ENCODE measurements around the gene GARIN1A. TPM values are rescaled to one million over a fixed set of nuclear protein-coding genes. Genes with fewer than 3 reads are reported as not detected.
"Not testable (repeated sequence)": the region's sequence is repeated elsewhere in the genome, so short reads cannot be mapped to it uniquely, and the experiment has no call there.

The GARIN1A gene
- total RNA-seq, 1 experiment from 2014 or later: 0.57 TPM

DNA sequence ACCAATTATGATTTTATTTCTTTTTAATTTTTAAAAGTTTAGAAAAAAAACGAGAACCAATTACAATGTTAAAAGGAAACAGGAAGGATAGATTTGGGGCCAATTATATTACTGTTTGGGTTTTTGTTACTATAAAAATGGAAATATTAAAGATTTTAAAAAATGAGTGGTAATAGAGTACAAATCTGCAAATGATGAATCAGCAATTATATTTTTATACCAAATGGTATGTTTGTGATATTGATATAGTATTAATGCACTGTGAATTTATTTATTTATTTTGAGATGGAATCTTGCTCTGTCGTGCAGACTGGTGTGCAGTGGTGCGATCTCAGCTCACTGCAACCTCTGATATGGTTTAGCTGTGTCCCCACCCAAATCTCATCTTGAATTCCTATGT lies 11.5 kb upstream of the GARIN1A start:
- H3K4me2 ChIP-seq: no peak overlapping the region
- no peaks in the 10 kb centered on the region for H3K79me2 ChIP-seq (ENCODE audit: low read depth)
- H3K4me3 ChIP-seq: no peak overlapping the region
- no peaks in the 10 kb centered on the region for H3K4me1 ChIP-seq (replicated peaks; ENCODE audit: insufficient read depth)
- 0 out of 2 replicates have a peak, but pooled peaks cover 4% of the 10 kb centered on the region for H3F3A ChIP-seq (ENCODE audit: insufficient read depth, low read depth)
- H3K36me3 ChIP-seq (ENCODE audit: low read depth): peaks cover 6% of the 10 kb centered on the region; the same call in 1 of the 2 replicates
- no peak overlapping the region for H2AFZ ChIP-seq
- intact Hi-C loops (cut with micrococcal nuclease; ENCODE audit: unreplicated experiment): loop anchor here (5.0 kb wide), 1 partner anchor 37 kb away; no protein-coding TSS in a partner anchor
- no peak for DNase-seq
- no peaks in the 10 kb centered on the region for H4K20me1 ChIP-seq (ENCODE audit: insufficient read depth)
- no peak for TF ChIP-seq EZH2 (IDR thresholded peaks at IDR 0.05; ENCODE audit: low read depth)
- TF ChIP-seq, protein P1, sequence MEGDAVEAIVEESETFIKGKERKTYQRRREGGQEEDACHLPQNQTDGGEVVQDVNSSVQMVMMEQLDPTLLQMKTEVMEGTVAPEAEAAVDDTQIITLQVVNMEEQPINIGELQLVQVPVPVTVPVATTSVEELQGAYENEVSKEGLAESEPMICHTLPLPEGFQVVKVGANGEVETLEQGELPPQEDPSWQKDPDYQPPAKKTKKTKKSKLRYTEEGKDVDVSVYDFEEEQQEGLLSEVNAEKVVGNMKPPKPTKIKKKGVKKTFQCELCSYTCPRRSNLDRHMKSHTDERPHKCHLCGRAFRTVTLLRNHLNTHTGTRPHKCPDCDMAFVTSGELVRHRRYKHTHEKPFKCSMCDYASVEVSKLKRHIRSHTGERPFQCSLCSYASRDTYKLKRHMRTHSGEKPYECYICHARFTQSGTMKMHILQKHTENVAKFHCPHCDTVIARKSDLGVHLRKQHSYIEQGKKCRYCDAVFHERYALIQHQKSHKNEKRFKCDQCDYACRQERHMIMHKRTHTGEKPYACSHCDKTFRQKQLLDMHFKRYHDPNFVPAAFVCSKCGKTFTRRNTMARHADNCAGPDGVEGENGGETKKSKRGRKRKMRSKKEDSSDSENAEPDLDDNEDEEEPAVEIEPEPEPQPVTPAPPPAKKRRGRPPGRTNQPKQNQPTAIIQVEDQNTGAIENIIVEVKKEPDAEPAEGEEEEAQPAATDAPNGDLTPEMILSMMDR (conservative IDR thresholded peaks at IDR 0.05): no peak
- no TSS peak for BruUV-seq (replicated peaks)
- H3K9me3 ChIP-seq (ENCODE audit: insufficient read depth, low read depth): peaks cover 11% of the 10 kb centered on the region; the same call in 1 of the 2 replicates
- no peaks in the 10 kb centered on the region for H3K9me2 ChIP-seq (ENCODE audit: insufficient read depth)
- ChIA-PET POLR2A (ENCODE audit: unreplicated experiment) (interaction anchor here (0.7 kb wide), 1 partner anchor 339 kb away, joined by 4 read pairs; no protein-coding TSS in a partner anchor), CTCF (no interaction called here)
- H3K27me3 ChIP-seq (ENCODE audit: insufficient read depth, low read depth): no peaks in the 10 kb centered on the region
- H3K27ac ChIP-seq: no peak overlapping the region

DNA sequence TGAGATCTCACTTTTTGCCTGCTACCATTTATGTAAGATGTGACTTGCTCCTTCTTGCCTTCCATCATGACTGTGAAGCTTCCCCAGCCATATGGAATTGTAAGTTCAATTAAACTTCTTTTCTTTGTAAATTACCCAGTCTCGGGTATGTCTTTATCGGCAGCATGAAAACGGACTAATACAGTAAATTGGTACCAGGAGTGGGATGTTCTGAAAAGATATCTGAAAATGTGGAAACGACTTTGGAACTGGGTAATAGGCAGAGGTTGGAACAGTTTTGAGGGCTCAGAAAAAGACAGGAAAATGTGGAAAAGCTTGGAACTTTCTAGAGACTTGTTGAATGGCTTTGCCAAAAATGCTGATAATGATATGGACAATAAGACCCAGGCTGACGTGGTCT lies 10.6 kb upstream of the GARIN1A start:
- H4K20me1 ChIP-seq (ENCODE audit: insufficient read depth): no peaks in the 10 kb centered on the region
- H2AFZ ChIP-seq: no peak overlapping the region
- intact Hi-C loops (cut with micrococcal nuclease; ENCODE audit: unreplicated experiment): loop anchor here (5.0 kb wide), 1 partner anchor 36 kb away; no protein-coding TSS in a partner anchor
- no peak overlapping the region for H3K4me2 ChIP-seq
- DNase-seq: no peak
- H3F3A ChIP-seq (ENCODE audit: insufficient read depth, low read depth): 0 out of 2 replicates have a peak, but pooled peaks cover 4% of the 10 kb centered on the region
- H3K9me2 ChIP-seq (ENCODE audit: insufficient read depth): no peaks in the 10 kb centered on the region
- H3K4me1 ChIP-seq (replicated peaks; ENCODE audit: insufficient read depth): no peaks in the 10 kb centered on the region
- no TSS peak for BruUV-seq (replicated peaks)
- ChIA-PET CTCF (no interaction called here), POLR2A (ENCODE audit: unreplicated experiment) (interaction anchor here (0.7 kb wide), 1 partner anchor 340 kb away, joined by 4 read pairs; no protein-coding TSS in a partner anchor)
- no peak overlapping the region for H3K4me3 ChIP-seq
- no peak for TF ChIP-seq EZH2 (IDR thresholded peaks at IDR 0.05; ENCODE audit: low read depth)
- TF ChIP-seq, protein P1 (conservative IDR thresholded peaks at IDR 0.05): no peak
- no peaks in the 10 kb centered on the region for H3K27me3 ChIP-seq (ENCODE audit: insufficient read depth, low read depth)
- H3K79me2 ChIP-seq (ENCODE audit: low read depth): no peaks in the 10 kb centered on the region
- peaks cover 11% of the 10 kb centered on the region; the same call in 1 of the 2 replicates for H3K9me3 ChIP-seq (ENCODE audit: insufficient read depth, low read depth)
- peaks cover 6% of the 10 kb centered on the region; the same call in 1 of the 2 replicates for H3K36me3 ChIP-seq (ENCODE audit: low read depth)
- H3K27ac ChIP-seq: no peak overlapping the region

DNA sequence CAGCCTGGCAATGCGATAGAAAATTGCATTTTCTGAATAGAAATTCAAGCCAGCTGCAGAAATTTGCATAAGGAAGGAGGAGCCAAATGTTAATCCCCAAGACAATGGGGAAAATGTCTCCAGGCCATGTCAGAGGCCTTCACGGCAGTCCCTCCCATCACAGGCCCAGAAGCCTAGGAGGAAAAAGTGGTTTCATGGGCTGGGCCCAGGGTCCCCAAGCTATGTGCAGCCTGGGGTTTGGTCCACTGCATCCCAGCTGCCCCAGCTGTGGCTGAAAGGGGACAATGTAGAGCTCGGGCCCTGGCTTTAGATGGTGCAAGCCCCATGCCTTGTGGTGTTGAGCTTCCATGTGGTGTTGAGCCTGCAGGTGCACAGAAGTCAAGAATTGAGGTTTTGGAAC lies 10.0 kb upstream of the GARIN1A start:
- ChIA-PET POLR2A (ENCODE audit: unreplicated experiment) (no interaction called here), CTCF (no interaction called here)
- intact Hi-C loops (cut with micrococcal nuclease; ENCODE audit: unreplicated experiment): loop anchor here (5.0 kb wide), 1 partner anchor 35 kb away; no protein-coding TSS in a partner anchor
- no peak overlapping the region for H3K27ac ChIP-seq
- H4K20me1 ChIP-seq (ENCODE audit: insufficient read depth): no peaks in the 10 kb centered on the region
- no peak overlapping the region for H2AFZ ChIP-seq
- TF ChIP-seq, protein P1 (conservative IDR thresholded peaks at IDR 0.05): no peak
- no peak for TF ChIP-seq EZH2 (IDR thresholded peaks at IDR 0.05; ENCODE audit: low read depth)
- H3K4me3 ChIP-seq: no peak overlapping the region
- H3K27me3 ChIP-seq (ENCODE audit: insufficient read depth, low read depth): no peaks in the 10 kb centered on the region
- H3K4me1 ChIP-seq (replicated peaks; ENCODE audit: insufficient read depth): no peaks in the 10 kb centered on the region
- peaks cover 11% of the 10 kb centered on the region; the same call in 1 of the 2 replicates for H3K9me3 ChIP-seq (ENCODE audit: insufficient read depth, low read depth)
- no peaks in the 10 kb centered on the region for H3K79me2 ChIP-seq (ENCODE audit: low read depth)
- H3K9me2 ChIP-seq (ENCODE audit: insufficient read depth): no peaks in the 10 kb centered on the region
- peaks cover 6% of the 10 kb centered on the region; the same call in 1 of the 2 replicates for H3K36me3 ChIP-seq (ENCODE audit: low read depth)
- peaks cover 4% of the 10 kb centered on the region; the same call in 1 of the 2 replicates for H3F3A ChIP-seq (ENCODE audit: insufficient read depth, low read depth)
- no peak overlapping the region for H3K4me2 ChIP-seq
- no peak for DNase-seq
- BruUV-seq (replicated peaks): no TSS peak

DNA sequence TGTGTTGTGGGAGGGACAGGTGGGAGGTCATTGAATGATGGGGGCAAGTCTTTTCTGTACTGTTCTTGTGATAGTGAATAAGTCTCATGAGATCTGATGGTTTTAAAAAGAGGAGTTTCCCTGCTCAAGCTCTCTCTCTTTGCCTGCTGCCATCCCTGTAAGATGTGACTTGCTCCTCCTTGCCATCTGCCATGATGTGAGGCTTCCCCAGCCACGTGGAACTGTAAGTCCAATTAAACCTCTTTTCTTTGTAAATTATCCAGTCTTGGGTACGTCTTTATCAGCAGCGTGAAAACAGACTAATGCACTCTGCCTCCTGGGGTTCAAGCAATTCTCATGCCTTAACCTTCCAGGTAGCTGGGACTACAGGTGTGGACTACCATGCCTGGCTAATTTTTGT lies 8.9 kb upstream of the GARIN1A start:
- H3K27ac ChIP-seq; H4K20me1 ChIP-seq (ENCODE audit: insufficient read depth); DNase-seq; H3K27me3 ChIP-seq (ENCODE audit: insufficient read depth, low read depth); H3K4me3 ChIP-seq; CTCF ChIA-PET; H3K79me2 ChIP-seq (ENCODE audit: low read depth); H3F3A ChIP-seq (ENCODE audit: insufficient read depth, low read depth); BruUV-seq (replicated peaks); H3K4me2 ChIP-seq; POLR2A ChIA-PET (ENCODE audit: unreplicated experiment); H3K36me3 ChIP-seq (ENCODE audit: low read depth); H3K9me2 ChIP-seq (ENCODE audit: insufficient read depth); H2AFZ ChIP-seq; H3K4me1 ChIP-seq (replicated peaks; ENCODE audit: insufficient read depth): not testable (repeated sequence)
- intact Hi-C loops (cut with micrococcal nuclease; ENCODE audit: unreplicated experiment): loop anchor here (5.0 kb wide), 1 partner anchor 34 kb away; no protein-coding TSS in a partner anchor
- H3K9me3 ChIP-seq (ENCODE audit: insufficient read depth, low read depth): peaks cover 11% of the 10 kb centered on the region; the same call in 1 of the 2 replicates
